HUDEP-2 (cell line): Measurements from ENCODE around the gene PPA2.

Source experiments
- DNase-seq, 76 experiments: peaks; one replicate each; lab custom pipeline; 2025; ENCODE audit not compliant: unreplicated experiment in 76 of 76; lab: John Stamatoyannopoulos, UW

The PPA2 gene

DNA sequence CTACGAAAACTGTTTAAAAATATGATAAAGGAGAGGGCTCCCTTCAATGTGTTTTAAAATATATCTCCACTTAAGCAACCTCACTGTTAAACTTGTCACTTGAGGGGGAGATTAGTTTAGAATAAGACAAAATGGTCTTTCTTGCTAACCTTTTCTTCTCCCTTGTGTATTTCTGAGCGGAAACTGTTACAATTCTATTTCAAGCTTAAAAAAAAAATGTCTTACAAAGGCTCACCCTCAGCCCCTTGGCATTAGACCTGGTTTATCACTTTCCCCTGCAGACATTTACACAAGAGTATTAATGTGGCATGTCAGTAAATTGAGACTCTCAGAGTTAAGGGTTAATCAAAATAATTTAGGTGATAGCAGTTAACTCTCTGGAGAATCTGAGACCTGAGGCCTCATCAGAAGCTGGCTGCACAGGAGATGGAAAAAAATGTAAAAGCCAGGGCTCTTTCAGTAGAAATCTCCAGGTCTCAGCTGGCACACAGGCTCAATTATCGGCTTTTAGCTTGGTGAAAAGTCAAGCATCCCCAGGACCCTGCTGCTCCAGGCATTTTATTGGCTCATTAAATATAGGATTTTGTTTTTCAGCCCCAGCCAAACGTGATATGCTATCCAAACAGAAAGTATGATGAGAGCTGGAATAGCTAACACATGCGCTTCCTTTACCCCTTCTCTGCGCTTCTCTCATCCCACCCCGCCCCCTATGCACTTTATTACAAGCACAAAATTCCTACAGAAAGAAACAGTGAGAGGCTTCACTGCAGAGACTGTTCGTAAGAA is 130.5 kb downstream of the PPA2 start:
- no peak for DNase-seq

GRCh38 chr4:105329081-105329480 is 144.8 kb downstream of the PPA2 start:
- DNase-seq, result no peak

- DNase-seq, result no peak
These were observed 145.9 kb downstream of the PPA2 start for GRCh38 chr4:105327956-105328355.

DNA sequence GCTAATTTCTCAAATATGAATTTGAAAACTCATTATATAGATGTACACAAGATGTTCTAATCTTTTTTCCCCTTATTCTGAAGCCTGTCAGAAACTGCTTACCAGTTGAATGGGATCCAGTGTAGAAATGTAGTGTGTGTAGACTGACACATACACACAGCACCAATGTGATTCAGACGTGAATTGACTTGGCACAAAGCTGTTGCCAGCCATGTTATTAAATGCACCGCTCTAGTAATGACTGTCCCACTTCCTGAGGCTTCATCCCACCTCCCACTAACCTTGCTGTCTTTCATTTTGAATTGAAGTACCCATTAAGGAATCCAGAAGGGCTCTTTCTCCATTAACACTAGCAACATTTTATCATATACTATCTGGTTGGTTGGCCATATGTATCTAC is 146.6 kb downstream of the PPA2 start:
- DNase-seq, result no peak
